Coronary artery (tissue), 2 donors: Measurements from ENCODE around the gene ARHGEF16.
A peak's percentile ranks its signal among the peaks of the same experiment; 100 is the strongest.

Experiments
- DNase-seq: peaks from one replicate; pipeline ENCODE4 v3.0.0-alpha.2; 2017; ENCODE audit warnings: low spot score
- H3K27ac ChIP-seq, 2 donors: fragments of 200-600 bp; sonication (generic); one replicate each; pipeline ENCODE4 v1.5.1; 2016 to 2019
- H3K4me3 ChIP-seq: fragments of 200-600 bp; sonication (generic); 2 replicates; pipeline ENCODE4 v1.5.1; 2016; ENCODE audit warnings: mild to moderate bottlenecking, moderate library complexity
- TF ChIP-seq, protein P1 (sequence below): fragments of 200-600 bp; sonication (generic); IDR thresholded peaks from one replicate; pipeline ENCODE4 v1.5.1; 2019; ENCODE audit warnings: antibody characterized with exemption

The ARHGEF16 gene

DNA sequence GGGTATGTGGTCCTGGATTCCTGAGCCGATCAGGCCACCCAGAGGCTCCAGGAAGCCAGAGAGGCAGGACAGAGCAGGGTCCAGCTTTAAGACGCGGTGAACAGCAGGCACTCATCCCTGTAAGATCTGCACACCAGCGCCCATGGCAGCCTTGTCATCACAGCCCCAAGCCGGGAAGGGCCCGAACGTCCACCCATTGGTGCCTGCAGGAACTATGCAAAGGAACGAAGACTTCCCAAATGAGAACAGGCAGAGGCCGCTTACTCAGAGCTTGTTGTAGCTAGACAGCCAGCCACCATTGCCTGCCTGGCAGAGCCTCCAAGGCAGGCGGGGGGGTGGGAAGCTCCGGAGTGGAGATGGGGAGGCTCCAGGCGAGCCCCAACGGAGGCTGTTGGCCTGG is 12.1 kb upstream of the ARHGEF16 start:
- DNase-seq: no peak
- no peak overlapping the region for H3K4me3 ChIP-seq
- TF ChIP-seq, protein P1, sequence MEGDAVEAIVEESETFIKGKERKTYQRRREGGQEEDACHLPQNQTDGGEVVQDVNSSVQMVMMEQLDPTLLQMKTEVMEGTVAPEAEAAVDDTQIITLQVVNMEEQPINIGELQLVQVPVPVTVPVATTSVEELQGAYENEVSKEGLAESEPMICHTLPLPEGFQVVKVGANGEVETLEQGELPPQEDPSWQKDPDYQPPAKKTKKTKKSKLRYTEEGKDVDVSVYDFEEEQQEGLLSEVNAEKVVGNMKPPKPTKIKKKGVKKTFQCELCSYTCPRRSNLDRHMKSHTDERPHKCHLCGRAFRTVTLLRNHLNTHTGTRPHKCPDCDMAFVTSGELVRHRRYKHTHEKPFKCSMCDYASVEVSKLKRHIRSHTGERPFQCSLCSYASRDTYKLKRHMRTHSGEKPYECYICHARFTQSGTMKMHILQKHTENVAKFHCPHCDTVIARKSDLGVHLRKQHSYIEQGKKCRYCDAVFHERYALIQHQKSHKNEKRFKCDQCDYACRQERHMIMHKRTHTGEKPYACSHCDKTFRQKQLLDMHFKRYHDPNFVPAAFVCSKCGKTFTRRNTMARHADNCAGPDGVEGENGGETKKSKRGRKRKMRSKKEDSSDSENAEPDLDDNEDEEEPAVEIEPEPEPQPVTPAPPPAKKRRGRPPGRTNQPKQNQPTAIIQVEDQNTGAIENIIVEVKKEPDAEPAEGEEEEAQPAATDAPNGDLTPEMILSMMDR: no peak
- H3K27ac ChIP-seq: peak overlapping the region in 1 of 2 donors; percentile 22

DNA sequence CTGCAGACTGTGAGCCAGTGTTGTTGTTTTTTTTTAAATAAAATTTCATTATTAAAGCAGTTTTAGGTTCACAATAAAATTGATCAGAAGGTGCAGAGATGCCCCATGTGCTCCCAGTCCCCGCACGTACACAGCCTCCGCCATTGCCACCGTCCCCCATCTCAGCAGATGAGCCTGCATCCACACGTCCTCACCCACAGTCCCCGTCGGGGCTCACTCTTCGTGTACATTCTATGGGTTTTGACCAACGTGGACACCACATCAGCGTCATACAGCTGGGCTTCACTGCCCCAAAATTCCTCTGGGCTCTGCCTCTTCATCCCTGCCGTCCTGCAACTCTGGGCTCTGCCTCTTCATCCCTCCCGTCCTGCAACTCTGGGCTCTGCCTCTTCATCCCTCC is 11.6 kb upstream of the ARHGEF16 start:
- DNase-seq: no peak
- TF ChIP-seq, protein P1: no peak
- H3K27ac ChIP-seq: no peak overlapping the region
- no peak overlapping the region for H3K4me3 ChIP-seq

DNA sequence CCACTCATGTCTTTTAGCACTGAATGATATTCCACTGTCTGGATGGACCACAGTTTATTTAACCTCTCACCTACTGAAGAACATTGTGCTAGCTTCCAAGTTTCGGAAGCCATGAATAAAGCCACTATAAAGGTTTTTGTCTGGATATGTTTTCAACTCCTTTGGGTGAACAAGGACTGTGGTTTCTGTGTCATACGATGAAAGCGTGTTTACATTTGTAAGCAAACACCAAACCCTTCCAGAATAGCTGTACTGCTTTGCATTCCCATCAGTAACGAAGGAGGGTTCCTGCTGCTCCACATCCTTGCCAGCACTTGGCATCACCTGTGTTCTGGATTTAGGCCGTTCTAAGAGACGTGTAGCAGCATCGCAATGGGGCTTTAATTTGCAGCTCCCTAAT is 10.7 kb upstream of the ARHGEF16 start:
- Histone ChIP-seq H3K4me3 (no peak overlapping the region), H3K27ac (no peak overlapping the region)
- TF ChIP-seq, protein P1: no peak
- DNase-seq: no peak

DNA sequence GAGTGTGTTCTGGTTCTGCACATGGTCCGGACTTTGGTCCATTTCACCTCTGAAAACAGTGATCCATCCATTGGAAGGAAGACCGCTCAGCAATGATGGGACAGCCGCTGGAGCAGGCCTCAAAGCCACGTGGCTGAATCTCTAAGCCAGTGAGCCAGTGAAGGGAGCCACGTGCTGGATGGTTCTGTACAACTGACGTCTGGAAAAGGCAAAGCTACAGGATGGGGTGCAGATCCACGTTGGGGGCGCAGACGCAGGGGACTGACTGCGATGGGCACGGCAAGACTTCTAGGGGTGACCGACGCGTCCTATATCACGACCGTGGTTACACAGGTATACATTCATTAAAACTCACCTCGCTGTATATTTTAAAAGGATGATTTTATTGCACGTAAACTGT is 10.2 kb upstream of the ARHGEF16 start:
- TF ChIP-seq, protein P1: no peak
- Histone ChIP-seq H3K4me3 (no peak overlapping the region), H3K27ac (no peak overlapping the region)
- no peak for DNase-seq

DNA sequence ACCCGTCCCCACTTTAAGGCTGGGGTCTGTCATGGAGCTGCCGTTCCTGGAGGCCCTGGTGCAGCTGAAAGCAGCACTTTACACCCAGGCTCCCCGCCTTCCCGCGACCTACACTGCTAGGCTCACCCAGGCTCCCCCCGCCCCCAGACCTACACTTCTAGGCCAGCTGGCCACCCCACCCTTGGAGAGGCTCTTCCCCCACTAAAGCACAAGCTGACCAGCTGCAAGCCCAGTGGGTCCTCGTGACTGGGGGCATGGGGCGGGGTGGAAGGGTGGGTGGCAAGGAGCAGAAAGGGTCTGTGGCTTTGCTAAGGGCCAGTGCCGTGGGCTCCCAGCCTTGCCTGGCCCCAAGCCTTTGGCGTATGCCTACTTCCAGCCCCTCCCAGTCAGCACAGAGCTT is 9.7 kb upstream of the ARHGEF16 start:
- DNase-seq: no peak
- no peak overlapping the region for H3K4me3 ChIP-seq
- TF ChIP-seq, protein P1: no peak
- H3K27ac ChIP-seq: no peak overlapping the region

DNA sequence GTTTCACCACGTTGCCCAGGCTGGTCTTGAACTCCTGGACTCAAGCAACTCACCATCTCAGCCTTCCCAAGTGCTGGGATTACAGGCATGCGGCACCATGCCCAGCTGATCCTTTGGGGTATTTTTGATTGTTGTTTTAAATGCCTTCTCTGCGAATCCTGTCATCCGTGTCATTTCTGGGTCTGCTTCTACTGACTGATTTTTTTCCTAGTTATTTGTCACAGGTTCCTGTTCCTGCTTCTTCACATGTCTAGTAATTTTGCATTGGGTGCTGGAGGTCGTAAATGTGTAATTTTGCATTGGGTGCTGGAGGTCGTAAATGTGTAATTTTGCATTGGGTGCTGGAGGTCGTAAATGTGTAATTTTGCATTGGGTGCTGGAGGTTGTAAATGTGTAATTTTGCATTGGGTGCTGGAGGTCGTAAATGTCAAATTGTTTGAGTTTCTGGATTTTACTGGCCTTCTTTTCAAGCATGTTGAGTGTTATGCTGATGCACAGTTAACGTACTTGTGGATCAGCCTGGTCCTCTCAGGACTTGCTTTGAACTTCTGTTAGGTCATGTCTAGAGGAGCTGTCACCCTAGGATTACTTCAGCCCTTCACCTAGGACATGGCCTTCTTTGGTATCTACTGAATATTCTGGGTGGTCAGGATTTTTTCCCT is 4.1 kb upstream of the ARHGEF16 start:
- DNase-seq: no peak
- no peak overlapping the region for H3K27ac ChIP-seq
- TF ChIP-seq, protein P1: no peak

DNA sequence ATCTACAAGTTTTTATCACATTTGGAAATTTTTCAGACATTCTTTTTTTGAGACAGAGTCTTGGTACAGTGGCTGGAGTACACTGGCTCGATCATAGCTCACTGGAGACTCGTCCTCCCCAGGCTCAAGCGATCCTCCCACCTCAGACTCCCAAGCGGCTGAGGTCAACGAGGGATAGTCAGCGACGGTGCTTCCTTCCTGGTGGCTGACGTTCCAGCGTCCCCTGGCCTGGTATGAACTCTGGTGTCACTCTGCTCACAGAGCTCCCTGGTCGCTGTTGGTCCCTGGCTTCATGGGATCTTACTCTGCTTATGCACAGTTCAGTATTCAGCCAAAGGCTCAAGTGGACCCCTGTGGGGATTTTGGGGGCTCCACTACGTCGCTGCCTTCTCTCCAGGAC is 3.5 kb upstream of the ARHGEF16 start:
- Histone ChIP-seq H3K27ac (no peak overlapping the region), H3K4me3 (no peak overlapping the region)
- TF ChIP-seq, protein P1: no peak
- DNase-seq: no peak

More for the DNA sequence above, 4.1 kb upstream of the ARHGEF16 start:
- no peak overlapping the region for H3K4me3 ChIP-seq
